NCI-H146 (cell line): ENCODE measurements around the gene IRF3.

Experiments used
- DNase-seq: peaks from one replicate; lab custom pipeline; 2025; lab: John Stamatoyannopoulos, UW

The IRF3 gene

GRCh38 chr19:49665351-49666119, at the start of gene IRF3, which contains the start of gene BCL2L12:
Gene IRF3, minus strand, starts transcription at chr19:49665857. Its CDS starts 1,019 bp downstream, at chr19:49664838.
Gene BCL2L12, plus strand, starts transcription at chr19:49665933. Its CDS starts 760 bp downstream, at chr19:49666693.
- peak; percentile 92 for DNase-seq

- DNase-seq = no peak
These were observed 47.7 kb upstream of the IRF3 start for GRCh38 chr19:49713236-49713845.

- DNase-seq = peak; percentile 28
These were observed 46.8 kb upstream of the IRF3 start for GRCh38 chr19:49712397-49712859.

- DNase-seq = no peak
These were observed 44.8 kb upstream of the IRF3 start for GRCh38 chr19:49710372-49710951.

GRCh38 chr19:49705919-49706318, 40.3 kb upstream of the IRF3 start:
- DNase-seq = no peak

- no peak for DNase-seq
These were observed 39.4 kb upstream of the IRF3 start for GRCh38 chr19:49704888-49705642.

- no peak for DNase-seq
These were observed 35.7 kb upstream of the IRF3 start for GRCh38 chr19:49701271-49701786.

GRCh38 chr19:49700563-49700962, 34.9 kb upstream of the IRF3 start:
- no peak for DNase-seq

GRCh38 chr19:49699364-49699763, 33.7 kb upstream of the IRF3 start:
- DNase-seq = no peak

GRCh38 chr19:49696865-49697264, 31.2 kb upstream of the IRF3 start:
- DNase-seq = no peak

- DNase-seq = no peak
These were observed 30.5 kb upstream of the IRF3 start for GRCh38 chr19:49696115-49696514.

- no peak for DNase-seq
These were observed 26.5 kb upstream of the IRF3 start for GRCh38 chr19:49692147-49692506.

GRCh38 chr19:49691243-49692146, 25.8 kb upstream of the IRF3 start:
- DNase-seq = peak; percentile 88

- peak; percentile 97 for DNase-seq
These were observed 25.1 kb upstream of the IRF3 start, which contains the start of gene CPT1C for GRCh38 chr19:49690656-49691242. Gene CPT1C, plus strand, starts transcription at chr19:49691116. Its CDS starts 1,137 bp downstream, at chr19:49692253.

- DNase-seq = peak; percentile 68
These were observed 24.5 kb upstream of the IRF3 start for GRCh38 chr19:49690079-49690655.

- DNase-seq = peak; percentile 88
These were observed 23.7 kb upstream of the IRF3 start, which contains the start of gene ADM5 for GRCh38 chr19:49689133-49690078. Gene ADM5, plus strand, starts transcription at chr19:49689594. Its CDS starts 244 bp downstream, at chr19:49689838.

- no peak for DNase-seq
These were observed 23.0 kb upstream of the IRF3 start for GRCh38 chr19:49688531-49689132.

- no peak for DNase-seq
These were observed 22.1 kb upstream of the IRF3 start for GRCh38 chr19:49687566-49688316.
